ENCODE measurements around the gene WDR73. TPM values are rescaled to one million over a fixed set of nuclear protein-coding genes. Genes with fewer than 3 reads are reported as not detected.

WDR73 gene
- polyA plus RNA-seq, 1 donor (not counting 4 experiments of a cell fraction or from before 2014, with no cell fraction given) = 23.6 TPM

- DNase-seq (ENCODE audit: low read depth, low spot score) (no peak), FAIRE-seq (no peak)
- Histone ChIP-seq H2AFZ (ENCODE audit: control insufficient read depth, low read length) (no peak overlapping the region), H3K27ac (ENCODE audit: control insufficient read depth, insufficient read depth, low read length) (no peak overlapping the region), H4K20me1 (ENCODE audit: control insufficient read depth, extremely low read depth, insufficient read depth, low read length) (no peaks in the 10 kb centered on the region), H3K9ac (ENCODE audit: control insufficient read depth, extremely low read depth, insufficient read depth, low read length) (no peak overlapping the region), H3K9me3 (ENCODE audit: control insufficient read depth, low read depth, low read length) (no peaks in the 10 kb centered on the region), H3K27me3 (ENCODE audit: control insufficient read depth, extremely low read depth, insufficient read depth, low read length) (no peaks in the 10 kb centered on the region), H3K36me3 (ENCODE audit: control insufficient read depth in 2 of 2, extremely low read depth in 1 of 2, insufficient read depth in 2 of 2, low read length in 2 of 2) (peaks cover 0 to 9% of the 10 kb centered on the region in 2 experiments), H3K4me2 (ENCODE audit: control insufficient read depth, extremely low read depth, insufficient read depth, low read depth, low read length) (no peak overlapping the region), H3K9me1 (ENCODE audit: control insufficient read depth, extremely low read depth, insufficient read depth, low read length) (no peaks in the 10 kb centered on the region), H3K4me3 (ENCODE audit: control insufficient read depth in 2 of 3, extremely low read depth in 1 of 3, insufficient read depth in 2 of 3, low read depth in 1 of 3, low read length in 3 of 3) (no peak overlapping the region), H3K4me1 (ENCODE audit: control insufficient read depth, extremely low read depth, insufficient read depth, low read length) (no peaks in the 10 kb centered on the region), H3K79me2 (ENCODE audit: control insufficient read depth, insufficient read depth, low read length) (no peaks in the 10 kb centered on the region)
- no peak for TF ChIP-seq CTCF (optimal IDR thresholded peaks at IDR 0.05 in 1 of 3, IDR thresholded peaks at IDR 0.05 in 1 of 3, conservative IDR thresholded peaks at IDR 0.05 in 1 of 3; ENCODE audit: extremely low read depth in 1 of 3, insufficient read depth in 2 of 3, low read length in 3 of 3)
- TF ChIP-seq EZH2 (IDR thresholded peaks at IDR 0.05; ENCODE audit: low read length) = no peak
- dilution Hi-C loops (cut with MboI; ENCODE audit: extremely low pct_ligation_motif_present, low sequenced_read_pairs) = no loop called here
Observed at GRCh38 chr15:84603630-84604379, 50.3 kb downstream of the WDR73 start.

DNA sequence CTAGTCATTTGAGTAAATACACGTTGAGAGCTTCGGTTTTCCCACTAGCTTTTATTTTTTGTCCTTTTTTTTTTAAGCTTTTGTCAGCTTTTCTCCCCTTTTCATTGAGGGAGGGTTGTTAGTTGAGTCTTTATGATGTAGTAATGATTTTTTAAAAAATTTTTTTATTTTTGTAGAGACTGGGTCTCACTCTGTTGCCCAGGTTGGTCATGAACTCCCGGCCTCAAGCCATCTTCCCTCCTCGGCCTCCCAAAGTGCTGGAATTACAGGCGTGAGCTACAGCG lies 52.6 kb downstream of the WDR73 start:
- Histone ChIP-seq H2AFZ (ENCODE audit: control insufficient read depth, low read length) (peak overlapping the region; percentile 95), H3K4me1 (ENCODE audit: control insufficient read depth, extremely low read depth, insufficient read depth, low read length) (no peaks in the 10 kb centered on the region), H3K27ac (ENCODE audit: control insufficient read depth, insufficient read depth, low read length) (no peak overlapping the region), H3K9me1 (ENCODE audit: control insufficient read depth, extremely low read depth, insufficient read depth, low read length) (no peaks in the 10 kb centered on the region), H3K4me3 (ENCODE audit: control insufficient read depth in 2 of 3, extremely low read depth in 1 of 3, insufficient read depth in 2 of 3, low read depth in 1 of 3, low read length in 3 of 3) (peak overlapping the region; percentile 71 to 82 (median 71)), H3K4me2 (ENCODE audit: control insufficient read depth, extremely low read depth, insufficient read depth, low read depth, low read length) (peak overlapping the region; percentile 85), H3K9ac (ENCODE audit: control insufficient read depth, extremely low read depth, insufficient read depth, low read length) (peak overlapping the region; percentile 78), H3K79me2 (ENCODE audit: control insufficient read depth, insufficient read depth, low read length) (no peaks in the 10 kb centered on the region), H3K36me3 (ENCODE audit: control insufficient read depth in 2 of 2, extremely low read depth in 1 of 2, insufficient read depth in 2 of 2, low read length in 2 of 2) (peaks cover 0 to 6% of the 10 kb centered on the region in 2 experiments), H4K20me1 (ENCODE audit: control insufficient read depth, extremely low read depth, insufficient read depth, low read length) (no peaks in the 10 kb centered on the region), H3K9me3 (ENCODE audit: control insufficient read depth, low read depth, low read length) (no peaks in the 10 kb centered on the region), H3K27me3 (ENCODE audit: control insufficient read depth, extremely low read depth, insufficient read depth, low read length) (no peaks in the 10 kb centered on the region)
- FAIRE-seq (no peak), DNase-seq (ENCODE audit: low read depth, low spot score) (no peak)
- dilution Hi-C loops (cut with MboI; ENCODE audit: extremely low pct_ligation_motif_present, low sequenced_read_pairs) = no loop called here
- TF ChIP-seq EZH2 (IDR thresholded peaks at IDR 0.05; ENCODE audit: low read length) = no peak
- no peak for TF ChIP-seq CTCF (optimal IDR thresholded peaks at IDR 0.05 in 1 of 3, IDR thresholded peaks at IDR 0.05 in 1 of 3, conservative IDR thresholded peaks at IDR 0.05 in 1 of 3; ENCODE audit: extremely low read depth in 1 of 3, insufficient read depth in 2 of 3, low read length in 3 of 3)
